GM12864 (cell line): ENCODE results near the gene IQCK.

Experiments
- DNase-seq: peaks from one replicate; pipeline ENCODE4 v3.0.0-alpha.2; 2011; ENCODE audit warnings: low read depth
- H3K4me3 ChIP-seq: 2 replicates; pipeline ENCODE4 v1.5.1; 2011; ENCODE audit warnings: mild to moderate bottlenecking, low read depth, low read length, control low read depth
- TF ChIP-seq, protein P1 (sequence below): IDR thresholded peaks from 2 replicates; pipeline ENCODE4 v1.5.1; 2011; ENCODE audit warnings: low read depth, mild to moderate bottlenecking, moderate library complexity, low read length, control low read depth, inconsistent platforms; ENCODE audit errors: missing control alignments

The IQCK gene

DNA sequence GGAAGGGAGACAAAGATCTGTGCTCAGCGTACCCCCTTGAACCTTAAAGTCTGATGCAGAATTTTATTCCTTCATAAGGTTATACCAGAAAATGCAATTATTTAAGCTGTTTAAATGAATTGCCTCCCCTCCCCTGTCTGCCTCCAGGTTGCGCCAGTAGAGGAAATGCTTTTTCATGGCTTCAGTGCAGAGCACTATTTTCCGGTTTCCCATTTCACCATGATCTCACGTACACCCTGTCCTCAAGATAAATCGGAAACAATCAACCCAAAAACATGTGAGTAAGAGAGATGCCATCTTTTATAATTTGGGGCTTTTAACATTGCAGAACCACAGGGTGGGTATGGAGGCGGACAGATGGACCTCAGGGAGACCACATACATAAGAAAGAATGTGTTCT lies 15.5 kb downstream of the IQCK start:
- no peak overlapping the region for H3K4me3 ChIP-seq
- TF ChIP-seq, protein P1, sequence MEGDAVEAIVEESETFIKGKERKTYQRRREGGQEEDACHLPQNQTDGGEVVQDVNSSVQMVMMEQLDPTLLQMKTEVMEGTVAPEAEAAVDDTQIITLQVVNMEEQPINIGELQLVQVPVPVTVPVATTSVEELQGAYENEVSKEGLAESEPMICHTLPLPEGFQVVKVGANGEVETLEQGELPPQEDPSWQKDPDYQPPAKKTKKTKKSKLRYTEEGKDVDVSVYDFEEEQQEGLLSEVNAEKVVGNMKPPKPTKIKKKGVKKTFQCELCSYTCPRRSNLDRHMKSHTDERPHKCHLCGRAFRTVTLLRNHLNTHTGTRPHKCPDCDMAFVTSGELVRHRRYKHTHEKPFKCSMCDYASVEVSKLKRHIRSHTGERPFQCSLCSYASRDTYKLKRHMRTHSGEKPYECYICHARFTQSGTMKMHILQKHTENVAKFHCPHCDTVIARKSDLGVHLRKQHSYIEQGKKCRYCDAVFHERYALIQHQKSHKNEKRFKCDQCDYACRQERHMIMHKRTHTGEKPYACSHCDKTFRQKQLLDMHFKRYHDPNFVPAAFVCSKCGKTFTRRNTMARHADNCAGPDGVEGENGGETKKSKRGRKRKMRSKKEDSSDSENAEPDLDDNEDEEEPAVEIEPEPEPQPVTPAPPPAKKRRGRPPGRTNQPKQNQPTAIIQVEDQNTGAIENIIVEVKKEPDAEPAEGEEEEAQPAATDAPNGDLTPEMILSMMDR = no peak
- no peak for DNase-seq

DNA sequence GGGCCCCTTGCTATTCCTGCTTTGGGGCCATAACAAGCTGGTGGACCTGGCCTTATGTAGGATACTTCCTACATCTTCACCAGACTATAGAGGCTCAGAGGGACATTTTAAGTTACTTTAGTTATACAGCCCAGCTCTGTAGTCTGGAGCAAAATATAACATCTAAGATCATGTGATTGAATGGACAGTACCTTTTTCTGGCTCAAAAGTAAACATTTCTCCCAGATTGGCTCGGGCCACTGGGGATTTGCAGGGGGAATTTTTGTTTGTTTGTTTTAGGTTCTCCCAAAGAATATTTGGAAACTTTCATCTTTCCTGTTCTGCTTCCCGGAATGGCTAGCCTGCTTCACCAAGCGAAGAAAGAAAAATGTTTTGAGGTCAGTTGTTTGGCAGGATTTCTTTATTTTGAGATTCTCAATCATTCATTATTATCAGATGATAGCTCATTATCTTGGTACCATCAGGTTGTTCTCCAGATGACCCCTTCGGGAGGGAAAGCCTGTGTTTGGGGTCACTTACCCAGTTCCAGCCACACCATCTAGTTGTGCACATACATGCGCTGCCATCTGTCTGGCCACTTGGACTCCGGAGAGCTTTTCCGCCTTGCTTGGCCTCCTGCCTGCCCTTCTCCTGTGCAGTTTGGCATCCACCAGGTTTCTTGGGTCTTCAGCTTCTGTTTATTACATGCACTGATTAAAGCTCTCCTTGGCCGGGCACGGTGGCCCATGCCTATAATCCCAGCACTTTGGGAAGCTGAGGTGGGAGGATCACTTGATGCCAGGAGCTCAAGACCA lies 17.2 kb downstream of the IQCK start:
- TF ChIP-seq, protein P1 = no peak
- DNase-seq = no peak

DNA sequence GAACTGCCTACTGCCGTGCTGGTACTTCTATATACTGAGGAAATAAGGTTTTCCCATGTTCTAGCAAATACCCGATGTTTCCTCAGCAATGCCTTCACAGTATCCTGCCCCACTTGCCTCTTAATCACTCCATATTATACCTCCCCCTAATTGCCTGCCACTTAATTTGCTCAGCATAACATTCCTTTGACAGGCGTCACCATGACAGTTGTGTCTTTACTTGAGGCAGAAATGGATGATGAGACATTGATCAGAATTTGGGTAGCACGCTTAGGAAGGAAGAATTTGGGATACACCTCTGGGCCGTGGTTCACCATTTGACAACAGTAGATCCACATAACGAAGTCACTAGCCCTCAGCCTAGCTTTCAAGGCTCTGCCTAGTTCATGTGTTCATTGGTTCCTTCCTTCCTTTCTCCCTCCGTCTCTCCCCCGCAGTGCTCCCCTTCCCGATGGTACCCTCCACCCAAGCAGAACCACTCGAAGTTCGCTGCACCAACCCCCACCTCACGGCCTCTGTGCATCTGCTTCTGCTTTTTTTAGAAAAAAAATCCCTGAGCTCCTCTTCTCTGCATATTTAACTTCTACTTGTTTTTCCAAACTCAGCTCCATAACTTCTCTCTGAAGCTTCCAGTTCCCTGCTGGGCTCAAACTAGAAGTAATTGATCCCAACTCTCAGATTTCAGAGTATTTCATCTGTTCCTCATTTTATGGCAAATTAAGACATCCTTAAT lies 19.4 kb downstream of the IQCK start:
- H3K4me3 ChIP-seq = no peak overlapping the region
- TF ChIP-seq, protein P1 = no peak
- no peak for DNase-seq

More for the DNA sequence above, 17.2 kb downstream of the IQCK start:
- H3K4me3 ChIP-seq = no peak overlapping the region

DNA sequence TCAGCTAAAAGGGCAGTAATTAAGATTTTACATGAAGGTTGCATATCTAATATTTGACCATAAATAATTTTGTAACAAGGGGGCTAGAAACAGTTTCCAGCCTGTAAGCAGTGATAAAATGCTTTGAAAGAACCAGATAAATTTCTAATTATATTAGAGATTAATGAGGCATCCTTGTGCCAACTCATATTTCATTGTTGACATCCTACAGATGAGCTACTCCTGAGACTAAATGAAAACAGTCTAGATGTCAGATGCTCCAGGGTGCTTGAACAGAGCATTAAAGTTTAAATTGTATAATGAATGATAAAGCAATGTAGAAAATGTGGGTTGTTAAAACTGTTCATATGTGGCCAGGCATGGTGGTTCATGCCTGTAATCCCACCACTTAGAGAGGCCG lies 23.3 kb downstream of the IQCK start:
- TF ChIP-seq, protein P1 = no peak
- no peak for DNase-seq
- no peak overlapping the region for H3K4me3 ChIP-seq

DNA sequence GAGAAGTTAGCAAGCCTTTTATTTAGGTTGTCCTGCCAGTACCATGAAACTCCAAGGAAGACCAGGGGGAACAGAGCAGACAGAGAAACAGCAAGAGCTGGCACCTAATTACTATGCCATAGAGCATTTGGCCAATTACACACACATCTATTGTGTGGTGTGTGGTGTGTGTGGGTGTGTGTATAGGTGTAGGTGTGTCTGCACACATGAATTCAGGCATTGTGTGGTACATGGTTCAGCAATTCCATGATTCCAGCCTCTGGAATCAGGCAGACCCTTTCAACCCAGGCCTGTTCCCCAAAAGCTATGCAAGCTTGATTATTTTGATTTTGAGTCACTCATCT lies 25.7 kb downstream of the IQCK start:
- TF ChIP-seq, protein P1 = no peak
- H3K4me3 ChIP-seq = no peak overlapping the region
- DNase-seq = no peak

DNA sequence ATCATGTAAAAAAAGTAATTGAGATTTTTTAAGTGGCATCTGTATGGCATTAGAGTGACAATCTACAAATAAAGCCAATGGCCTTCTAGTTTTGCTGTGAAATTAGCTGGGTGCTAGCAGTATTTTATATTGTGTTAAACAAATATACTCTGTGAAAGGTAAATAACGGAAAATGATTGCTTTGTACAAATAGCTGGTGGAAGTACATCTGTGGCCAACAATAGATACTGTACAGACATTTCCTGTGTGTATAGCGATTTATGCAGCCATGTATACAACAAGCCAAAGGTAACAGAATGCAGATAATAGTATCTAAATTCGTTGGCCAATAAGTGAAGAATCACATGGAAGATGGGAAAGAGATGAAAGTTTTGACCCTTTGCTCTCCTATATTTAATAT lies 26.6 kb downstream of the IQCK start:
- H3K4me3 ChIP-seq = no peak overlapping the region
- no peak for DNase-seq
- TF ChIP-seq, protein P1 = no peak
